Skeletal muscle tissue (tissue), 4 donors: ENCODE data around the gene MED13. TPM values are rescaled to one million over a fixed set of nuclear protein-coding genes. Genes with fewer than 3 reads are reported as not detected.

Experiments used
- H3K27ac ChIP-seq: one replicate; pipeline ENCODE4 v1.7.0; 2013; ENCODE audit warnings: mild to moderate bottlenecking, low read depth, low read length, inconsistent platforms
- H3K27me3 ChIP-seq, 3 donors: one replicate each; pipeline ENCODE4 v1.7.0; 2013; ENCODE audit warnings: low read length in 3 of 3; ENCODE audit not compliant: control insufficient read depth in 3 of 3, insufficient read depth in 3 of 3
- H3K36me3 ChIP-seq, 3 donors: one replicate each; pipeline ENCODE4 v1.7.0; 2013; ENCODE audit warnings: low read length in 3 of 3; ENCODE audit not compliant: control insufficient read depth in 3 of 3, insufficient read depth in 3 of 3
- H3K4me1 ChIP-seq, 3 donors: one replicate each; pipeline ENCODE4 v1.7.0; 2013; ENCODE audit warnings: low read length in 3 of 3, mild to moderate bottlenecking in 3 of 3; ENCODE audit not compliant: control insufficient read depth in 3 of 3, insufficient read depth in 3 of 3
- H3K4me3 ChIP-seq, 3 donors: one replicate each; pipeline ENCODE4 v1.7.0; 2013; ENCODE audit warnings: low read length in 3 of 3
- H3K9ac ChIP-seq, 3 donors: one replicate each; pipeline ENCODE4 v1.7.0; 2013; ENCODE audit warnings: low read length in 3 of 3, mild to moderate bottlenecking in 3 of 3, moderate library complexity in 2 of 3, low read depth in 1 of 3
- H3K9me3 ChIP-seq, 3 donors: one replicate each; pipeline ENCODE4 v1.7.0; 2013; ENCODE audit warnings: low read length in 3 of 3; ENCODE audit not compliant: control insufficient read depth in 3 of 3
- total RNA-seq: library from RNA; depleted of rRNA; stranded (reverse); fragments of >200 nt; gene quantifications from one replicate; pipeline ENCODE4 v1.2.3, GENCODE V29; 2014
- donor health status: Osteomylitis.

MED13 gene
- total RNA-seq, 1 donor from 2014 or later, result 69.4 TPM

GRCh38 chr17:62038248-62038647 is 26.8 kb downstream of the MED13 start:
- H3K4me1 ChIP-seq, result peaks cover 0 to 3% (median 3%) of the 10 kb centered on the region in 3 donors
- no peaks in the 10 kb centered on the region for H3K27me3 ChIP-seq
- no peaks in the 10 kb centered on the region for H3K9me3 ChIP-seq
- H3K9ac ChIP-seq, result no peak overlapping the region
- H3K36me3 ChIP-seq, result peaks cover 4 to 7% (median 7%) of the 10 kb centered on the region in 3 donors
- no peak overlapping the region for H3K27ac ChIP-seq
- no peak overlapping the region for H3K4me3 ChIP-seq

- H3K9me3 ChIP-seq, result no peaks in the 10 kb centered on the region
These were observed 31.8 kb downstream of the MED13 start for GRCh38 chr17:62033317-62033716.

GRCh38 chr17:62032480-62032879 is 32.6 kb downstream of the MED13 start:
- no peak overlapping the region for H3K27ac ChIP-seq

More at GRCh38 chr17:62033317-62033716, 31.8 kb downstream of the MED13 start:
- H3K27me3 ChIP-seq, result no peaks in the 10 kb centered on the region
- H3K4me3 ChIP-seq, result no peak overlapping the region
- peaks cover 0 to 4% (median 4%) of the 10 kb centered on the region in 3 donors for H3K4me1 ChIP-seq
- H3K36me3 ChIP-seq, result peaks cover 23 to 51% (median 36%) of the 10 kb centered on the region in 3 donors
- H3K27ac ChIP-seq, result no peak overlapping the region
- no peak overlapping the region for H3K9ac ChIP-seq

GRCh38 chr17:62030264-62030663 is 34.8 kb downstream of the MED13 start:
- Histone ChIP-seq H3K9ac (no peak overlapping the region), H3K9me3 (no peaks in the 10 kb centered on the region), H3K36me3 (peaks cover 29 to 66% (median 42%) of the 10 kb centered on the region in 3 donors), H3K4me3 (no peak overlapping the region), H3K4me1 (peaks cover 0 to 4% (median 4%) of the 10 kb centered on the region in 3 donors), H3K27me3 (no peaks in the 10 kb centered on the region), H3K27ac (no peak overlapping the region)

More at GRCh38 chr17:62032480-62032879, 32.6 kb downstream of the MED13 start:
- Histone ChIP-seq H3K36me3 (peaks cover 28 to 57% (median 42%) of the 10 kb centered on the region in 3 donors), H3K9ac (no peak overlapping the region), H3K4me1 (peaks cover 0 to 4% (median 4%) of the 10 kb centered on the region in 3 donors), H3K4me3 (no peak overlapping the region), H3K9me3 (no peaks in the 10 kb centered on the region), H3K27me3 (no peaks in the 10 kb centered on the region)

- Histone ChIP-seq H3K36me3 (peaks cover 18 to 53% (median 37%) of the 10 kb centered on the region in 3 donors), H3K4me3 (no peak overlapping the region), H3K27me3 (no peaks in the 10 kb centered on the region), H3K9me3 (no peaks in the 10 kb centered on the region), H3K27ac (no peak overlapping the region), H3K9ac (no peak overlapping the region), H3K4me1 (no peaks in the 10 kb centered on the region)
These were observed 40.2 kb downstream of the MED13 start for GRCh38 chr17:62024866-62025265.

GRCh38 chr17:62017912-62018311 is 47.2 kb downstream of the MED13 start:
- no peak overlapping the region for H3K9ac ChIP-seq
- H3K27me3 ChIP-seq, result no peaks in the 10 kb centered on the region
- H3K4me3 ChIP-seq, result no peak overlapping the region
- peaks cover 4 to 19% (median 16%) of the 10 kb centered on the region in 3 donors for H3K36me3 ChIP-seq
- no peaks in the 10 kb centered on the region for H3K4me1 ChIP-seq
- no peak overlapping the region for H3K27ac ChIP-seq
- H3K9me3 ChIP-seq, result no peaks in the 10 kb centered on the region

- Histone ChIP-seq H3K27ac (no peak overlapping the region), H3K27me3 (no peaks in the 10 kb centered on the region), H3K9ac (no peak overlapping the region), H3K4me3 (no peak overlapping the region), H3K9me3 (no peaks in the 10 kb centered on the region), H3K36me3 (peaks cover 4 to 16% (median 15%) of the 10 kb centered on the region in 3 donors), H3K4me1 (no peaks in the 10 kb centered on the region)
These were observed 47.6 kb downstream of the MED13 start for GRCh38 chr17:62017496-62017895.

GRCh38 chr17:62014526-62014925 is 50.6 kb downstream of the MED13 start:
- no peaks in the 10 kb centered on the region for H3K4me1 ChIP-seq
- H3K27me3 ChIP-seq, result no peaks in the 10 kb centered on the region
- no peaks in the 10 kb centered on the region for H3K9me3 ChIP-seq
- no peak overlapping the region for H3K9ac ChIP-seq
- H3K4me3 ChIP-seq, result no peak overlapping the region
- H3K27ac ChIP-seq, result no peak overlapping the region
- peaks cover 10 to 22% (median 19%) of the 10 kb centered on the region in 3 donors for H3K36me3 ChIP-seq

- Histone ChIP-seq H3K4me1 (no peaks in the 10 kb centered on the region), H3K36me3 (peaks cover 10 to 25% (median 16%) of the 10 kb centered on the region in 3 donors), H3K9ac (no peak overlapping the region), H3K9me3 (no peaks in the 10 kb centered on the region), H3K27ac (no peak overlapping the region), H3K4me3 (no peak overlapping the region), H3K27me3 (no peaks in the 10 kb centered on the region)
These were observed 55.9 kb downstream of the MED13 start for GRCh38 chr17:62009220-62009619.

- Histone ChIP-seq H3K9ac (no peak overlapping the region), H3K27me3 (no peaks in the 10 kb centered on the region), H3K4me1 (no peaks in the 10 kb centered on the region), H3K4me3 (no peak overlapping the region), H3K36me3 (peaks cover 10 to 25% (median 12%) of the 10 kb centered on the region in 3 donors), H3K27ac (no peak overlapping the region), H3K9me3 (no peaks in the 10 kb centered on the region)
These were observed 56.8 kb downstream of the MED13 start for GRCh38 chr17:62008294-62008693.
